ENCODE measurements around the gene WDR54. TPM values are rescaled to one million over a fixed set of nuclear protein-coding genes. Genes with fewer than 3 reads are reported as not detected.

Gene WDR54
- total RNA-seq, 1 donor from 2014 or later: 15.8 TPM

- peaks cover 13% of the 10 kb centered on the region for H3K27me3 Mint-ChIP-seq (ENCODE audit: unreplicated experiment)
- no peak overlapping the region for H3K4me3 Mint-ChIP-seq (ENCODE audit: unreplicated experiment)
- no peaks in the 10 kb centered on the region for H3K36me3 Mint-ChIP-seq (ENCODE audit: unreplicated experiment)
- TF ChIP-seq CTCF (IDR thresholded peaks at IDR 0.05): no peak
- H3K4me1 Mint-ChIP-seq (ENCODE audit: unreplicated experiment): no peaks in the 10 kb centered on the region
- H3K27ac Mint-ChIP-seq (ENCODE audit: unreplicated experiment): no peak overlapping the region
- DNase-seq (ENCODE audit: extremely low spot score, unreplicated experiment): no peak
- no peaks in the 10 kb centered on the region for H3K9me3 Mint-ChIP-seq (ENCODE audit: unreplicated experiment)
Observed at GRCh38 chr2:74401891-74402290, 19.6 kb upstream of the WDR54 start.

GRCh38 chr2:74406035-74406434 is 15.5 kb upstream of the WDR54 start:
- TF ChIP-seq CTCF (IDR thresholded peaks at IDR 0.05): no peak
- H3K27me3 Mint-ChIP-seq (ENCODE audit: unreplicated experiment): peaks cover 32% of the 10 kb centered on the region
- no peaks in the 10 kb centered on the region for H3K9me3 Mint-ChIP-seq (ENCODE audit: unreplicated experiment)
- no peak overlapping the region for H3K27ac Mint-ChIP-seq (ENCODE audit: unreplicated experiment)
- no peaks in the 10 kb centered on the region for H3K36me3 Mint-ChIP-seq (ENCODE audit: unreplicated experiment)
- H3K4me3 Mint-ChIP-seq (ENCODE audit: unreplicated experiment): no peak overlapping the region
- no peak for DNase-seq (ENCODE audit: extremely low spot score, unreplicated experiment)
- no peaks in the 10 kb centered on the region for H3K4me1 Mint-ChIP-seq (ENCODE audit: unreplicated experiment)

GRCh38 chr2:74407682-74408081 is 13.8 kb upstream of the WDR54 start:
- Mint-ChIP-seq H3K27ac (ENCODE audit: unreplicated experiment) (no peak overlapping the region), H3K4me3 (ENCODE audit: unreplicated experiment) (no peak overlapping the region), H3K36me3 (ENCODE audit: unreplicated experiment) (no peaks in the 10 kb centered on the region), H3K4me1 (ENCODE audit: unreplicated experiment) (no peaks in the 10 kb centered on the region), H3K9me3 (ENCODE audit: unreplicated experiment) (no peaks in the 10 kb centered on the region), H3K27me3 (ENCODE audit: unreplicated experiment) (peaks cover 30% of the 10 kb centered on the region)
- DNase-seq (ENCODE audit: extremely low spot score, unreplicated experiment): no peak
- no peak for TF ChIP-seq CTCF (IDR thresholded peaks at IDR 0.05)

- Mint-ChIP-seq H3K9me3 (ENCODE audit: unreplicated experiment) (no peaks in the 10 kb centered on the region), H3K27me3 (ENCODE audit: unreplicated experiment) (peaks cover 18% of the 10 kb centered on the region), H3K4me3 (ENCODE audit: unreplicated experiment) (no peak overlapping the region), H3K27ac (ENCODE audit: unreplicated experiment) (no peak overlapping the region), H3K4me1 (ENCODE audit: unreplicated experiment) (no peaks in the 10 kb centered on the region), H3K36me3 (ENCODE audit: unreplicated experiment) (no peaks in the 10 kb centered on the region)
- no peak for DNase-seq (ENCODE audit: extremely low spot score, unreplicated experiment)
- no peak for TF ChIP-seq CTCF (IDR thresholded peaks at IDR 0.05)
Observed at GRCh38 chr2:74413001-74413698, 8.4 kb upstream of the WDR54 start.

- H3K4me1 Mint-ChIP-seq (ENCODE audit: unreplicated experiment): no peaks in the 10 kb centered on the region
- H3K27me3 Mint-ChIP-seq (ENCODE audit: unreplicated experiment): peaks cover 6% of the 10 kb centered on the region
- no peak overlapping the region for H3K27ac Mint-ChIP-seq (ENCODE audit: unreplicated experiment)
- no peak for TF ChIP-seq CTCF (IDR thresholded peaks at IDR 0.05)
- H3K4me3 Mint-ChIP-seq (ENCODE audit: unreplicated experiment): no peak overlapping the region
- no peak for DNase-seq (ENCODE audit: extremely low spot score, unreplicated experiment)
- H3K36me3 Mint-ChIP-seq (ENCODE audit: unreplicated experiment): no peaks in the 10 kb centered on the region
- H3K9me3 Mint-ChIP-seq (ENCODE audit: unreplicated experiment): no peaks in the 10 kb centered on the region
Observed at GRCh38 chr2:74414441-74414840, 7.1 kb upstream of the WDR54 start.

Measured in osteocyte (in vitro differentiated cells).